Neuronal stem cell (in vitro differentiated cells): ENCODE data around the gene PIF1.
A peak's percentile ranks its signal among the peaks of the same experiment; 100 is the strongest.

ENCODE experiments used
- DNase-seq: peaks from one replicate; pipeline ENCODE4 v3.0.0-alpha.2; 2013; ENCODE audit warnings: low spot score
- H2AFZ ChIP-seq: one replicate; pipeline ENCODE4 v1.6.1; 2013; ENCODE audit warnings: mild to moderate bottlenecking, low read length, inconsistent platforms
- H2AK5ac ChIP-seq: 2 replicates; pipeline ENCODE4 v1.6.1; 2013; ENCODE audit warnings: low read depth, mild to moderate bottlenecking, inconsistent platforms, low read length, moderate library complexity, mixed read lengths
- H2BK120ac ChIP-seq: 2 replicates; pipeline ENCODE4 v1.6.1; 2013; ENCODE audit warnings: low read depth, mild to moderate bottlenecking, inconsistent platforms, low read length, moderate library complexity, mixed read lengths
- H2BK12ac ChIP-seq: one replicate; pipeline ENCODE4 v1.6.1; 2013; ENCODE audit warnings: low read length, inconsistent platforms
- H2BK15ac ChIP-seq: 2 replicates; pipeline ENCODE4 v1.6.1; 2013; ENCODE audit warnings: mild to moderate bottlenecking, low read length, inconsistent platforms, mixed read lengths
- H2BK5ac ChIP-seq: one replicate; pipeline ENCODE4 v1.6.1; 2013; ENCODE audit warnings: inconsistent platforms, mild to moderate bottlenecking, low read length, moderate library complexity
- H3K14ac ChIP-seq: one replicate; pipeline ENCODE4 v1.6.1; 2013; ENCODE audit warnings: low read length, inconsistent platforms
- H3K18ac ChIP-seq: 2 replicates; pipeline ENCODE4 v1.6.1; 2013; ENCODE audit warnings: low read length, inconsistent platforms
- H3K23ac ChIP-seq: 2 replicates; pipeline ENCODE4 v1.6.1; 2013; ENCODE audit warnings: low read depth, mild to moderate bottlenecking, mixed read lengths, low read length, inconsistent platforms; ENCODE audit not compliant: poor library complexity
- H3K27ac ChIP-seq: replicated peaks from 3 replicates; pipeline ENCODE4 v1.5.1; 2013; ENCODE audit warnings: low read length, inconsistent platforms
- H3K27me3 ChIP-seq, 3 experiments: 2 replicates each; pipeline ENCODE4 v1.6.1; 2013; ENCODE audit warnings: low read length in 3 of 3, mild to moderate bottlenecking in 2 of 3, inconsistent platforms in 1 of 3, low read depth in 1 of 3, mixed read lengths in 1 of 3, moderate library complexity in 1 of 3; ENCODE audit not compliant: control insufficient read depth in 3 of 3, insufficient read depth in 3 of 3
- H3K36me3 ChIP-seq, 2 donors: replicated peaks in 1 of 2; 2 replicates each; pipeline ENCODE4 v1.6.1; 2013; ENCODE audit warnings: low read length in 2 of 2; ENCODE audit not compliant: control insufficient read depth in 2 of 2, insufficient read depth in 2 of 2
- H3K4ac ChIP-seq: 2 replicates; pipeline ENCODE4 v1.6.1; 2013; ENCODE audit warnings: inconsistent platforms, mild to moderate bottlenecking, low read length, moderate library complexity
- H3K4me1 ChIP-seq, 2 donors: 1 replicate in 1 of 2; 2 replicates in 1 of 2; pipeline ENCODE4 v1.6.1; 2013; ENCODE audit warnings: low read length in 2 of 2, low read depth in 1 of 2; ENCODE audit not compliant: control insufficient read depth in 2 of 2, insufficient read depth in 1 of 2
- H3K4me2 ChIP-seq: one replicate; pipeline ENCODE4 v1.6.1; 2013; ENCODE audit warnings: mild to moderate bottlenecking, low read length, inconsistent platforms; ENCODE audit not compliant: insufficient read depth, poor library complexity, severe bottlenecking
- H3K4me3 ChIP-seq, 2 donors: 2 replicates each; pipeline ENCODE4 v1.5.1; 2013; ENCODE audit warnings: low read length in 2 of 2, mild to moderate bottlenecking in 2 of 2, inconsistent platforms in 1 of 2, moderate library complexity in 1 of 2
- H3K79me1 ChIP-seq: one replicate; pipeline ENCODE4 v1.6.1; 2013; ENCODE audit warnings: low read depth, mild to moderate bottlenecking, inconsistent platforms, low read length, moderate library complexity
- H3K9ac ChIP-seq: one replicate; pipeline ENCODE4 v1.6.1; 2013; ENCODE audit warnings: mild to moderate bottlenecking, low read depth, low read length, inconsistent platforms; ENCODE audit not compliant: poor library complexity
- H3K9me3 ChIP-seq, 2 donors: replicated peaks in 1 of 2; 2 replicates each; pipeline versions ENCODE3 to v1.6.1; 2013; ENCODE audit warnings: low read length in 2 of 2, mild to moderate bottlenecking in 2 of 2, inconsistent platforms in 1 of 2, low read depth in 1 of 2, mixed read lengths in 1 of 2, moderate library complexity in 1 of 2; ENCODE audit not compliant: control insufficient read depth in 2 of 2, insufficient read depth in 1 of 2
- H4K8ac ChIP-seq: one replicate; pipeline ENCODE4 v1.6.1; 2013; ENCODE audit warnings: low read depth, mild to moderate bottlenecking, inconsistent platforms, low read length, moderate library complexity
- H4K91ac ChIP-seq: one replicate; pipeline ENCODE4 v1.6.1; 2013; ENCODE audit warnings: low read length, low read depth, mild to moderate bottlenecking, inconsistent platforms; ENCODE audit not compliant: poor library complexity
- WGBS, 2 donors: extraction: QIAGEN DNeasy Blood & Tissue Kit; methylation state at CpG; one replicate each; pipeline ENCODE4 v1.1.7; 2013; ENCODE audit warnings: missing lambda C conversion rate in 2 of 2, mixed read lengths in 1 of 2; ENCODE audit not compliant: insufficient read length in 2 of 2, insufficient replicate concordance in 1 of 2; ENCODE audit errors: extremely low coverage in 2 of 2; 5-methylcytosine and 5-hydroxymethylcytosine counted together

The PIF1 gene

DNA sequence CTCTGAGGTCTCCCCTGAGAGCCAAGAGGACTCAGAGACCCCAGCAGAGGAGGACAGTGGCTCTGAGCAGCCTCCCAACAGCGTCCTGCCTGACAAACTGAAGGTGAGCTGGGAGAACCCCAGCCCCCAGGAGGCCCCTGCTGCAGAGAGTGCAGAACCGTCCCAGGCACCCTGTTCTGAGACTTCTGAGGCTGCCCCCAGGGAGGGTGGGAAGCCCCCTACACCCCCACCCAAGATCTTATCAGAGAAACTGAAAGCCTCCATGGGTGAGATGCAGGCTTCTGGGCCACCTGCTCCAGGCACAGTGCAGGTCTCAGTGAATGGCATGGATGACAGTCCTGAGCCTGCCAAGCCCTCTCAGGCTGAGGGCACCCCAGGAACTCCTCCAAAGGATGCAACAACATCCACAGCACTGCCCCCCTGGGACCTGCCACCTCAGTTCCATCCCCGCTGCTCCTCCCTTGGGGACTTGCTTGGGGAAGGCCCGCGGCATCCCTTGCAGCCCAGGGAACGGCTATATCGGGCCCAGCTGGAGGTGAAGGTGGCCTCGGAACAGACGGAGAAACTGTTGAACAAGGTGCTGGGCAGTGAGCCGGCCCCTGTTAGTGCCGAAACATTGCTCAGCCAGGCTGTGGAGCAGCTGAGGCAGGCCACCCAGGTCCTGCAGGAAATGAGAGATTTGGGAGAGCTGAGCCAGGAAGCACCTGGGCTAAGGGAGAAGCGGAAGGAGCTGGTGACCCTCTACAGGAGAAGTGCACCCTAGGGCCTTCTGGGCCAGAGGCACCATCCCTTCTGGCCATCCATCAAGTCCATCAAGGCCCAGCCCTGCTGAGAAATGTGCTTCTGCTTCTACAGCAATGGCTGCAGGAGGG, 39.9 kb upstream of the PIF1 start:
- peak overlapping the region; percentile 13 for H2BK120ac ChIP-seq
- no peak overlapping the region for H3K27ac ChIP-seq
- no peaks in the 10 kb centered on the region for H3K9me3 ChIP-seq
- whole genome bisulfite sequencing, 2 donors = no CpG with 5 or more reads among the region's 12 CpGs
- H3K27me3 ChIP-seq = no peaks in the 10 kb centered on the region
- H2BK15ac ChIP-seq = peak overlapping the region; percentile 50
- DNase-seq = no peak
- peaks cover 13 to 53% of the 10 kb centered on the region in 2 donors for H3K36me3 ChIP-seq
- peak overlapping the region; percentile 79 for H3K4ac ChIP-seq
- H2AK5ac ChIP-seq = peak overlapping the region; percentile 82
- no peak overlapping the region for H4K91ac ChIP-seq
- H3K9ac ChIP-seq = peak overlapping the region; percentile 55
- no peak overlapping the region for H3K4me2 ChIP-seq
- peak overlapping the region; percentile 9 for H4K8ac ChIP-seq
- H2BK5ac ChIP-seq = peak overlapping the region; percentile 87
- no peak overlapping the region for H2BK12ac ChIP-seq
- H3K79me1 ChIP-seq = no peaks in the 10 kb centered on the region
- H3K4me1 ChIP-seq = peaks cover 13 to 22% of the 10 kb centered on the region in 2 donors
- H3K4me3 ChIP-seq = no peak overlapping the region
- peak overlapping the region; percentile 67 for H3K18ac ChIP-seq
- peak overlapping the region; percentile 18 for H3K23ac ChIP-seq
- no peak overlapping the region for H3K14ac ChIP-seq
- H2AFZ ChIP-seq = no peak overlapping the region

DNA sequence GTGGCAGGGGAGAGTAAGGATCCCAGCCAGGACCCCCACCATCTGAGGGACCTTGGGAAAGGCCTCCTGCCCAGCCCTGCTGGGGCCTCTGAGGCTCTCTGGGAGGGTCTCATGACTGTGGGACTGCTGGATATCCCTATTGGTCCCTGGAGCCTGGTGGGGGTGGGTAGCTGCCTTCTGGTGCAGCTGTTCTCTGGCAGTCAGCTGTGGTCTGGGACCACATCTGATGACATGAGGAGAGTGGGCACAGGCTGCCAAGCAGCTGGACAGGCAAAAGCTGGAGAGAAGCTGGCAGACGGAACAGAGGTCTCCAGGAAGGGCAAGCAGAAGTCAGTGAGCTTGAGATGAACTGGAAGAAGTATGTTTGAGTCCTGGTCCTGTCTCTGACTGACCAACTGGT, 38.6 kb upstream of the PIF1 start:
- no peak overlapping the region for H2AFZ ChIP-seq
- no peak overlapping the region for H3K27ac ChIP-seq
- WGBS, 2 donors = no CpG with 5 or more reads among the region's 1 CpG
- no peak overlapping the region for H3K4ac ChIP-seq
- H3K4me2 ChIP-seq = no peak overlapping the region
- H3K18ac ChIP-seq = peak overlapping the region; percentile 23
- no peak overlapping the region for H4K8ac ChIP-seq
- H3K4me3 ChIP-seq = no peak overlapping the region
- H3K23ac ChIP-seq = no peak overlapping the region
- H2BK12ac ChIP-seq = peak overlapping the region; percentile 60
- H3K14ac ChIP-seq = no peak overlapping the region
- no peak overlapping the region for H2AK5ac ChIP-seq
- H2BK15ac ChIP-seq = no peak overlapping the region
- peaks cover 13 to 33% of the 10 kb centered on the region in 2 donors for H3K4me1 ChIP-seq
- no peak overlapping the region for H2BK120ac ChIP-seq
- no peak for DNase-seq
- H3K27me3 ChIP-seq = no peaks in the 10 kb centered on the region
- peaks cover 17 to 66% of the 10 kb centered on the region in 2 donors for H3K36me3 ChIP-seq
- H3K79me1 ChIP-seq = no peaks in the 10 kb centered on the region
- H3K9ac ChIP-seq = peak overlapping the region; percentile 34
- H3K9me3 ChIP-seq = no peaks in the 10 kb centered on the region
- no peak overlapping the region for H4K91ac ChIP-seq
- no peak overlapping the region for H2BK5ac ChIP-seq

DNA sequence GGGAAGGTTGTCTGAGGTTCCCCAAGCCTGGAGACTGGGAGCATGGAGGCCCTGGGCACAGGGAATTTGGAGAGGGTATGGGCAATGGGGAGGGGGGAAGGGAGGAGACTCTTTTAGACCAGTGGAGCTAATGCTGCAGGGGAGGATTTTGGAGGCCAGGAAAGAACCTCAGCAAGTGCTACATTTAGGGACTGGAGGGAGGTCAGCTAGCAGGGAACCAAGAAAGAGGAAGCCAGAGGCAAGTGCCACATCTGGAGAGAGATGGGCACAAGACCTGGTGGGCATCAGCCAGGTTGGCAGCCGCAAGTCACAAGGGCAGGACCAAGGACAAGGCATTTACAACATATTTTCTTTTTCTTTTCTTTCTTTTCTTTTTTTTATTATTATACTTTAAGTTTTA, 37.0 kb upstream of the PIF1 start:
- H3K18ac ChIP-seq = no peak overlapping the region
- H3K4me2 ChIP-seq = no peak overlapping the region
- peaks cover 13 to 38% of the 10 kb centered on the region in 2 donors for H3K4me1 ChIP-seq
- no peak overlapping the region for H4K8ac ChIP-seq
- H3K4me3 ChIP-seq = no peak overlapping the region
- no peak overlapping the region for H3K27ac ChIP-seq
- H2BK120ac ChIP-seq = no peak overlapping the region
- H3K9ac ChIP-seq = no peak overlapping the region
- H3K79me1 ChIP-seq = peaks cover 4% of the 10 kb centered on the region
- H3K23ac ChIP-seq = no peak overlapping the region
- H3K14ac ChIP-seq = no peak overlapping the region
- no peak overlapping the region for H3K4ac ChIP-seq
- no peaks in the 10 kb centered on the region for H3K9me3 ChIP-seq
- no CpG with 5 or more reads among the region's 1 CpG for WGBS, 2 donors
- H3K36me3 ChIP-seq = peaks cover 14 to 66% of the 10 kb centered on the region in 2 donors
- no peaks in the 10 kb centered on the region for H3K27me3 ChIP-seq
- no peak overlapping the region for H2AK5ac ChIP-seq
- H2BK5ac ChIP-seq = no peak overlapping the region
- H2AFZ ChIP-seq = no peak overlapping the region
- no peak overlapping the region for H4K91ac ChIP-seq
- no peak overlapping the region for H2BK12ac ChIP-seq
- DNase-seq = no peak
- no peak overlapping the region for H2BK15ac ChIP-seq

DNA sequence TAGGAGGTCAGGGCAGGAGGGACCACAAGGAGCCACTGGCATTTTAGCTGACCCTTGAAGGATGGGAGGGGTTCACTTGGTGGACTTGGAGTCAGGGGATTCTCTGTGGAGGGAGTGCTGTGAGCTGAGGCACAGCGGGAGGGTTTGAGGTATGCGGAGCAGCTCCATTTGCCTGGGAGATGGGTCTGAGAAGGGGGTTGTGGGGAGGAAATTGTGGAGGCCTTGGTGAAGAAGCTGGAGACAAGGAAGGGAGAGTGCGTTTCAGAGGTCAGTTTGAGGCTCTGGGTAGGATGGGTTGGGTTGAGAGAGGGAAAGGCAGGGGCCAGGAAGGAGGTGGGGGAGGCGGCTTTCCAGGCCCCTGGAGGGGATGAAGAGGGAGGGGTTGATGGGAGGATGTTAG, 36.5 kb upstream of the PIF1 start:
- WGBS, 2 donors = no CpG with 5 or more reads among the region's 4 CpGs
- Histone ChIP-seq H3K4me2 (no peak overlapping the region), H3K4me3 (no peak overlapping the region), H3K14ac (no peak overlapping the region), H3K27ac (no peak overlapping the region), H4K91ac (no peak overlapping the region), H3K36me3 (peaks cover 14 to 63% of the 10 kb centered on the region in 2 donors), H2BK15ac (no peak overlapping the region), H4K8ac (no peak overlapping the region), H2AK5ac (no peak overlapping the region), H3K4ac (no peak overlapping the region), H2BK120ac (no peak overlapping the region), H3K23ac (no peak overlapping the region), H3K9me3 (no peaks in the 10 kb centered on the region), H3K18ac (no peak overlapping the region), H3K79me1 (peaks cover 4% of the 10 kb centered on the region), H3K9ac (no peak overlapping the region), H2AFZ (no peak overlapping the region), H3K4me1 (peaks cover 12 to 37% of the 10 kb centered on the region in 2 donors), H3K27me3 (no peaks in the 10 kb centered on the region), H2BK5ac (no peak overlapping the region), H2BK12ac (no peak overlapping the region)
- DNase-seq = no peak
